GM23338 (cell line): ENCODE data around the gene PAIP2. TPM values are rescaled to one million over a fixed set of nuclear protein-coding genes. Genes with fewer than 3 reads are reported as not detected.

Source experiments
- ATAC-seq: fragments of 200-7000 bp; cut with Tn5 transposase; 3 replicates; pipeline ENCODE4 v1.9.1; 2020
- DNase-seq: peaks from one replicate; pipeline ENCODE4 v3.0.0-alpha.2; 2015; ENCODE audit warnings: low spot score
- H2AFZ ChIP-seq: fragments of 200-600 bp; sonication (generic); 2 replicates; pipeline ENCODE4 v1.8.0; 2016; ENCODE audit warnings: antibody characterized with exemption, mild to moderate bottlenecking, moderate library complexity
- H3F3A ChIP-seq: fragments of 200-600 bp; sonication (generic); replicated peaks from 2 replicates; pipeline ENCODE4 v1.8.0; 2017; ENCODE audit warnings: antibody characterized with exemption, mixed run types, low read depth
- H3K27ac ChIP-seq: fragments of 200-600 bp; sonication (generic); 2 replicates; pipeline ENCODE4 v1.6.1; 2016; ENCODE audit warnings: low read depth
- H3K27me3 ChIP-seq: fragments of 200-600 bp; sonication (generic); 2 replicates; pipeline ENCODE4 v1.8.0; 2016; ENCODE audit warnings: mild to moderate bottlenecking, mixed run types, moderate library complexity; ENCODE audit not compliant: insufficient read depth
- H3K36me3 ChIP-seq: fragments of 200-600 bp; sonication (generic); 2 replicates; pipeline ENCODE4 v1.8.0; 2016; ENCODE audit warnings: mild to moderate bottlenecking; ENCODE audit not compliant: insufficient read depth
- H3K4me1 ChIP-seq: fragments of 200-600 bp; sonication (generic); 2 replicates; pipeline ENCODE4 v1.8.0; 2016; ENCODE audit warnings: mild to moderate bottlenecking, moderate library complexity; ENCODE audit not compliant: insufficient read depth
- H3K4me2 ChIP-seq: fragments of 200-600 bp; sonication (generic); 2 replicates; pipeline ENCODE4 v1.7.1; 2017; ENCODE audit warnings: mixed run types
- H3K4me3 ChIP-seq: fragments of 200-600 bp; sonication (generic); 2 replicates; pipeline ENCODE4 v1.6.1; 2016; ENCODE audit warnings: mixed run types
- H3K79me2 ChIP-seq: fragments of 200-600 bp; sonication (generic); replicated peaks from 2 replicates; pipeline ENCODE4 v1.8.0; 2017; ENCODE audit warnings: mild to moderate bottlenecking; ENCODE audit not compliant: insufficient read depth
- H3K9me2 ChIP-seq: fragments of 200-600 bp; sonication (generic); 2 replicates; pipeline ENCODE4 v1.8.0; 2017; ENCODE audit not compliant: insufficient read depth
- H4K20me1 ChIP-seq: fragments of 200-600 bp; sonication (generic); replicated peaks from 2 replicates; pipeline ENCODE4 v1.8.0; 2017; ENCODE audit warnings: mild to moderate bottlenecking; ENCODE audit not compliant: insufficient read depth
- H3K27ac Mint-ChIP-seq: 2 replicates; pipeline ENCODE4 v1.8.0; 2020; ENCODE audit warnings: inconsistent platforms, mild to moderate bottlenecking, moderate library complexity, mixed read lengths
- H3K27me3 Mint-ChIP-seq: 3 replicates; pipeline ENCODE4 v1.8.0; 2022; ENCODE audit warnings: low read depth, mild to moderate bottlenecking, moderate library complexity, mixed read lengths, inconsistent platforms; ENCODE audit not compliant: insufficient read depth, poor library complexity
- H3K36me3 Mint-ChIP-seq: 3 replicates; pipeline ENCODE4 v1.8.0; 2021; ENCODE audit warnings: low read depth, mild to moderate bottlenecking, inconsistent platforms, moderate library complexity, mixed read lengths
- H3K4me1 Mint-ChIP-seq: 3 replicates; pipeline ENCODE4 v1.8.0; 2020; ENCODE audit warnings: mild to moderate bottlenecking, inconsistent platforms, mixed read lengths
- H3K4me3 Mint-ChIP-seq: 3 replicates; pipeline ENCODE4 v1.8.0; 2021; ENCODE audit warnings: moderate library complexity, mild to moderate bottlenecking, inconsistent platforms, mixed read lengths
- H3K9me3 Mint-ChIP-seq: 3 replicates; pipeline ENCODE4 v1.8.0; 2020; ENCODE audit warnings: moderate library complexity, mild to moderate bottlenecking, inconsistent platforms, mixed read lengths
- CREB1 ChIP-seq: fragments of 250-450 bp; sonication (Bioruptor Pico); IDR thresholded peaks from 2 replicates; pipeline ENCODE4 v1.5.0; 2020; ENCODE audit warnings: low read depth, mild to moderate bottlenecking, moderate library complexity
- CTCF ChIP-seq, 2 experiments: fragments of 200-600 bp in 1 of 2; sonication (generic) in 1 of 2; conservative IDR thresholded peaks; 2 replicates each; pipeline versions ENCODE4 v1.5.1 to v1.6.1; 2016 to 2017; ENCODE audit warnings: antibody characterized with exemption in 2 of 2, low read depth in 2 of 2, mild to moderate bottlenecking in 2 of 2, moderate library complexity in 1 of 2
- ETS1 ChIP-seq: IDR thresholded peaks from 2 replicates; pipeline ENCODE4 v1.6.1; 2016; ENCODE audit warnings: antibody characterized with exemption
- EZH2 ChIP-seq: fragments of 200-600 bp; sonication (generic); IDR thresholded peaks from one replicate; pipeline ENCODE4 v1.8.0; 2017; ENCODE audit warnings: antibody characterized with exemption, mild to moderate bottlenecking, low read depth; ENCODE audit not compliant: unreplicated experiment
- EZH2phosphoT487 ChIP-seq: fragments of 200-600 bp; sonication (generic); IDR thresholded peaks from one replicate; pipeline ENCODE4 v1.8.1; 2018; ENCODE audit warnings: antibody characterized with exemption; ENCODE audit not compliant: unreplicated experiment
- JUNB ChIP-seq: IDR thresholded peaks from one replicate; pipeline ENCODE4 v1.6.1; 2016; ENCODE audit warnings: antibody characterized with exemption; ENCODE audit not compliant: unreplicated experiment
- NANOG ChIP-seq: IDR thresholded peaks from 2 replicates; pipeline ENCODE4 v1.6.1; 2016; ENCODE audit warnings: antibody characterized with exemption, borderline replicate concordance
- POLR2AphosphoS5 ChIP-seq: IDR thresholded peaks from 2 replicates; pipeline ENCODE4 v1.6.1; 2016; ENCODE audit warnings: antibody characterized with exemption, low read depth
- STAT1 ChIP-seq: IDR thresholded peaks from one replicate; pipeline ENCODE4 v1.6.1; 2016; ENCODE audit warnings: antibody characterized with exemption; ENCODE audit not compliant: unreplicated experiment
- ZNF114 ChIP-seq: fragments of 250-450 bp; sonication (Bioruptor Pico); IDR thresholded peaks from 2 replicates; pipeline ENCODE4 v1.5.0; 2020; ENCODE audit warnings: mild to moderate bottlenecking, moderate library complexity
- ZNF331 ChIP-seq: fragments of 250-450 bp; sonication (Bioruptor Pico); IDR thresholded peaks from 2 replicates; pipeline ENCODE4 v1.5.0; 2020; ENCODE audit warnings: low read depth, mild to moderate bottlenecking, moderate library complexity
- polyA plus RNA-seq: library from polyadenylated mRNA; unstranded; fragments of >200 nt; fragmentation: Nextera tagmentation; extraction: Ambion mirVana; gene quantifications from 2 replicates; pipeline ENCODE4 v1.2.1, GENCODE V29; 2016
- total RNA-seq: library from RNA; depleted of rRNA; stranded (reverse); fragments of >200 nt; shearing (Covaris generic); gene quantifications from 2 replicates; pipeline ENCODE4 v1.2.3, GENCODE V29; 2014
- TF ChIP-seq, protein P1 (sequence below): IDR thresholded peaks from one replicate; pipeline ENCODE4 v1.6.1; 2018; ENCODE audit warnings: antibody characterized with exemption; ENCODE audit not compliant: unreplicated experiment
- TF ChIP-seq, protein P2 (sequence below): fragments of 250-450 bp; sonication (Bioruptor Pico); IDR thresholded peaks from 2 replicates; pipeline ENCODE4 v1.5.0; 2020; ENCODE audit warnings: mild to moderate bottlenecking, moderate library complexity

PAIP2 gene
- total and polyA plus RNA-seq, 2 experiments from 2014 or later, result 132 to 277 TPM

DNA sequence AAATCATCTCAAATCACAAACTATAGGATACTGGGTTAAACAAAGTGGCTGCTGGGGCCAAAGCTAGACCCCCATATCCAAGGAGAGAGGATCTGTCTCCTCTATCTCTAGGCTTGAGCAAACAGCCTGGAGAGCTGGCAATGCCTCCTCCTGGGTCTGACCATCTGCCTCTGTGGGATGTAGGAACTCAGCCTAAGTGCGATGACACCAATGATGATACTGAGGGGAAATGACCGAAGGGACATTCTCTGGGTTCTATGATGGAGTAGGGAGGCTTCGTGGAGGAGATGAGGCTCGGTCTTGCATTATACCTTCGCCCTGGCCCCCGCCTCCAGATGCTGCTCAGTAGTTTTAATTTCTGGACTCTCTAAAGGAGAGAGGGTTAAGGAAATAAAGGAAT lies 71.5 kb downstream of the PAIP2 start:
- no peaks in the 10 kb centered on the region for H3K36me3 ChIP-seq
- no peaks in the 10 kb centered on the region for H3K4me1 ChIP-seq
- DNase-seq (no peak), ATAC-seq (no peak)
- H3K27ac Mint-ChIP-seq, result no peak overlapping the region
- H3K9me3 Mint-ChIP-seq, result no peaks in the 10 kb centered on the region
- H3F3A ChIP-seq, result 0 out of 2 replicates have a peak, but pooled peaks cover 3% of the 10 kb centered on the region
- no peaks in the 10 kb centered on the region for H3K4me1 Mint-ChIP-seq
- H3K4me3 ChIP-seq, result no peak overlapping the region
- peaks cover 2% of the 10 kb centered on the region for H3K36me3 Mint-ChIP-seq
- no peak overlapping the region for H2AFZ ChIP-seq
- H3K27ac ChIP-seq, result no peak overlapping the region
- TF ChIP-seq EZH2phosphoT487, result no peak
- TF ChIP-seq ZNF114 (CRISPR knock-in tag), result no peak
- TF ChIP-seq ETS1, result no peak
- TF ChIP-seq JUNB, result no peak
- no peak for TF ChIP-seq STAT1
- no peak for TF ChIP-seq ZNF331
- TF ChIP-seq, protein P1, sequence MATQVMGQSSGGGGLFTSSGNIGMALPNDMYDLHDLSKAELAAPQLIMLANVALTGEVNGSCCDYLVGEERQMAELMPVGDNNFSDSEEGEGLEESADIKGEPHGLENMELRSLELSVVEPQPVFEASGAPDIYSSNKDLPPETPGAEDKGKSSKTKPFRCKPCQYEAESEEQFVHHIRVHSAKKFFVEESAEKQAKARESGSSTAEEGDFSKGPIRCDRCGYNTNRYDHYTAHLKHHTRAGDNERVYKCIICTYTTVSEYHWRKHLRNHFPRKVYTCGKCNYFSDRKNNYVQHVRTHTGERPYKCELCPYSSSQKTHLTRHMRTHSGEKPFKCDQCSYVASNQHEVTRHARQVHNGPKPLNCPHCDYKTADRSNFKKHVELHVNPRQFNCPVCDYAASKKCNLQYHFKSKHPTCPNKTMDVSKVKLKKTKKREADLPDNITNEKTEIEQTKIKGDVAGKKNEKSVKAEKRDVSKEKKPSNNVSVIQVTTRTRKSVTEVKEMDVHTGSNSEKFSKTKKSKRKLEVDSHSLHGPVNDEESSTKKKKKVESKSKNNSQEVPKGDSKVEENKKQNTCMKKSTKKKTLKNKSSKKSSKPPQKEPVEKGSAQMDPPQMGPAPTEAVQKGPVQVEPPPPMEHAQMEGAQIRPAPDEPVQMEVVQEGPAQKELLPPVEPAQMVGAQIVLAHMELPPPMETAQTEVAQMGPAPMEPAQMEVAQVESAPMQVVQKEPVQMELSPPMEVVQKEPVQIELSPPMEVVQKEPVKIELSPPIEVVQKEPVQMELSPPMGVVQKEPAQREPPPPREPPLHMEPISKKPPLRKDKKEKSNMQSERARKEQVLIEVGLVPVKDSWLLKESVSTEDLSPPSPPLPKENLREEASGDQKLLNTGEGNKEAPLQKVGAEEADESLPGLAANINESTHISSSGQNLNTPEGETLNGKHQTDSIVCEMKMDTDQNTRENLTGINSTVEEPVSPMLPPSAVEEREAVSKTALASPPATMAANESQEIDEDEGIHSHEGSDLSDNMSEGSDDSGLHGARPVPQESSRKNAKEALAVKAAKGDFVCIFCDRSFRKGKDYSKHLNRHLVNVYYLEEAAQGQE, result no peak
- no peak for TF ChIP-seq POLR2AphosphoS5
- TF ChIP-seq, protein P2, sequence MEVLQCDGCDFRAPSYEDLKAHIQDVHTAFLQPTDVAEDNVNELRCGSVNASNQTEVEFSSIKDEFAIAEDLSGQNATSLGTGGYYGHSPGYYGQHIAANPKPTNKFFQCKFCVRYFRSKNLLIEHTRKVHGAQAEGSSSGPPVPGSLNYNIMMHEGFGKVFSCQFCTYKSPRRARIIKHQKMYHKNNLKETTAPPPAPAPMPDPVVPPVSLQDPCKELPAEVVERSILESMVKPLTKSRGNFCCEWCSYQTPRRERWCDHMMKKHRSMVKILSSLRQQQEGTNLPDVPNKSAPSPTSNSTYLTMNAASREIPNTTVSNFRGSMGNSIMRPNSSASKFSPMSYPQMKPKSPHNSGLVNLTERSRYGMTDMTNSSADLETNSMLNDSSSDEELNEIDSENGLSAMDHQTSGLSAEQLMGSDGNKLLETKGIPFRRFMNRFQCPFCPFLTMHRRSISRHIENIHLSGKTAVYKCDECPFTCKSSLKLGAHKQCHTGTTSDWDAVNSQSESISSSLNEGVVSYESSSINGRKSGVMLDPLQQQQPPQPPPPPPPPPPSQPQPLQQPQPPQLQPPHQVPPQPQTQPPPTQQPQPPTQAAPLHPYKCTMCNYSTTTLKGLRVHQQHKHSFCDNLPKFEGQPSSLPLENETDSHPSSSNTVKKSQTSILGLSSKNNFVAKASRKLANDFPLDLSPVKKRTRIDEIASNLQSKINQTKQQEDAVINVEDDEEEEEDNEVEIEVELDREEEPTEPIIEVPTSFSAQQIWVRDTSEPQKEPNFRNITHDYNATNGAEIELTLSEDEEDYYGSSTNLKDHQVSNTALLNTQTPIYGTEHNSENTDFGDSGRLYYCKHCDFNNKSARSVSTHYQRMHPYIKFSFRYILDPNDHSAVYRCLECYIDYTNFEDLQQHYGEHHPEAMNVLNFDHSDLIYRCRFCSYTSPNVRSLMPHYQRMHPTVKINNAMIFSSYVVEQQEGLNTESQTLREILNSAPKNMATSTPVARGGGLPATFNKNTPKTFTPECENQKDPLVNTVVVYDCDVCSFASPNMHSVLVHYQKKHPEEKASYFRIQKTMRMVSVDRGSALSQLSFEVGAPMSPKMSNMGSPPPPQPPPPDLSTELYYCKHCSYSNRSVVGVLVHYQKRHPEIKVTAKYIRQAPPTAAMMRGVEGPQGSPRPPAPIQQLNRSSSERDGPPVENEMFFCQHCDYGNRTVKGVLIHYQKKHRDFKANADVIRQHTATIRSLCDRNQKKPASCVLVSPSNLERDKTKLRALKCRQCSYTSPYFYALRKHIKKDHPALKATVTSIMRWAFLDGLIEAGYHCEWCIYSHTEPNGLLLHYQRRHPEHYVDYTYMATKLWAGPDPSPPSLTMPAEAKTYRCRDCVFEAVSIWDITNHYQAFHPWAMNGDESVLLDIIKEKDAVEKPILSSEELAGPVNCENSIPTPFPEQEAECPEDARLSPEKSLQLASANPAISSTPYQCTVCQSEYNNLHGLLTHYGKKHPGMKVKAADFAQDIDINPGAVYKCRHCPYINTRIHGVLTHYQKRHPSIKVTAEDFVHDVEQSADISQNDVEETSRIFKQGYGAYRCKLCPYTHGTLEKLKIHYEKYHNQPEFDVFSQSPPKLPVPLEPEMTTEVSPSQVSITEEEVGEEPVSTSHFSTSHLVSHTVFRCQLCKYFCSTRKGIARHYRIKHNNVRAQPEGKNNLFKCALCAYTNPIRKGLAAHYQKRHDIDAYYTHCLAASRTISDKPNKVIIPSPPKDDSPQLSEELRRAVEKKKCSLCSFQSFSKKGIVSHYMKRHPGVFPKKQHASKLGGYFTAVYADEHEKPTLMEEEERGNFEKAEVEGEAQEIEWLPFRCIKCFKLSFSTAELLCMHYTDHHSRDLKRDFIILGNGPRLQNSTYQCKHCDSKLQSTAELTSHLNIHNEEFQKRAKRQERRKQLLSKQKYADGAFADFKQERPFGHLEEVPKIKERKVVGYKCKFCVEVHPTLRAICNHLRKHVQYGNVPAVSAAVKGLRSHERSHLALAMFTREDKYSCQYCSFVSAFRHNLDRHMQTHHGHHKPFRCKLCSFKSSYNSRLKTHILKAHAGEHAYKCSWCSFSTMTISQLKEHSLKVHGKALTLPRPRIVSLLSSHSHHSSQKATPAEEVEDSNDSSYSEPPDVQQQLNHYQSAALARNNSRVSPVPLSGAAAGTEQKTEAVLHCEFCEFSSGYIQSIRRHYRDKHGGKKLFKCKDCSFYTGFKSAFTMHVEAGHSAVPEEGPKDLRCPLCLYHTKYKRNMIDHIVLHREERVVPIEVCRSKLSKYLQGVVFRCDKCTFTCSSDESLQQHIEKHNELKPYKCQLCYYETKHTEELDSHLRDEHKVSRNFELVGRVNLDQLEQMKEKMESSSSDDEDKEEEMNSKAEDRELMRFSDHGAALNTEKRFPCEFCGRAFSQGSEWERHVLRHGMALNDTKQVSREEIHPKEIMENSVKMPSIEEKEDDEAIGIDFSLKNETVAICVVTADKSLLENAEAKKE (CRISPR knock-in tag), result no peak
- no peak for TF ChIP-seq CREB1
- no peak for TF ChIP-seq EZH2
- no peak for TF ChIP-seq NANOG
- no peak for TF ChIP-seq CTCF (conservative IDR thresholded peaks at IDR 0.05; ENCODE audit: low read depth in 2 of 2)
- H3K27me3 Mint-ChIP-seq, result peaks cover 1% of the 10 kb centered on the region
- no peak overlapping the region for H3K4me2 ChIP-seq
- no peaks in the 10 kb centered on the region for H3K27me3 ChIP-seq
- no peaks in the 10 kb centered on the region for H4K20me1 ChIP-seq
- no peak overlapping the region for H3K4me3 Mint-ChIP-seq
- no peaks in the 10 kb centered on the region for H3K9me2 ChIP-seq
- no peaks in the 10 kb centered on the region for H3K79me2 ChIP-seq
